B cell (primary cell): ENCODE data around the gene UNC5C. TPM values are rescaled to one million over a fixed set of nuclear protein-coding genes. Genes with fewer than 3 reads are reported as not detected.

Source experiments
- ATAC-seq: fragments of 200-7000 bp; cut with Tn5 transposase; one replicate; pipeline ENCODE4 v1.10.0; 2021; ENCODE audit warnings: low read depth, mild to moderate bottlenecking, moderate number of reproducible peaks, moderate library complexity
- CTCF ChIA-PET: fragments of 350-600 bp; sonication (Branson Sonifier 250); formaldehyde crosslinking; loops from one replicate; lab custom pipeline; 2021; ENCODE audit warnings: antibody characterized with exemption, inconsistent platforms; lab: Charles Lee
- POLR2A ChIA-PET: fragments of 350-600 bp; sonication (Branson Sonifier 250); formaldehyde crosslinking; loops from one replicate; lab custom pipeline; 2021; ENCODE audit warnings: antibody characterized with exemption; lab: Charles Lee
- DNase-seq: peaks from one replicate; pipeline ENCODE4 v3.0.0; 2013
- H2AFZ ChIP-seq: 2 replicates; pipeline ENCODE4 v1.6.1; 2012; ENCODE audit warnings: mild to moderate bottlenecking, low read depth, low read length; ENCODE audit not compliant: insufficient read depth, poor library complexity, severe bottlenecking
- H3K27ac ChIP-seq, 2 donors: 1 replicate in 1 of 2; 2 replicates in 1 of 2; pipeline ENCODE4 v1.5.1; 2012 to 2013; ENCODE audit warnings: low read length in 2 of 2, mild to moderate bottlenecking in 2 of 2, moderate library complexity in 1 of 2
- H3K27me3 ChIP-seq, 4 experiments: fragments of 200-600 bp in 1 of 4; sonication (generic) in 1 of 4; replicated peaks in 1 of 4; 1 replicate in 2 of 4; 2 replicates in 2 of 4; pipeline versions ENCODE4 v1.6.1 to v1.7.0; 2013 to 2016; ENCODE audit warnings: low read length in 3 of 4, mild to moderate bottlenecking in 2 of 4, mixed read lengths in 1 of 4, moderate library complexity in 1 of 4; ENCODE audit not compliant: insufficient read depth in 4 of 4, control insufficient read depth in 3 of 4; ENCODE audit errors: control extremely low read depth in 1 of 4
- H3K36me3 ChIP-seq, 2 experiments: replicated peaks in 1 of 2; 1 replicate in 1 of 2; 2 replicates in 1 of 2; pipeline versions ENCODE4 v1.6.1 to v1.7.1; 2013; ENCODE audit warnings: low read length in 1 of 2; ENCODE audit not compliant: insufficient read depth in 2 of 2, control insufficient read depth in 1 of 2; ENCODE audit errors: control extremely low read depth in 1 of 2, extremely low read depth in 1 of 2
- H3K4me1 ChIP-seq, 2 donors: fragments of 200-600 bp in 1 of 2; sonication (generic) in 1 of 2; 1 replicate in 1 of 2; 2 replicates in 1 of 2; pipeline versions ENCODE4 v1.5.1 to v1.6.1; 2013 to 2017; ENCODE audit warnings: low read length in 2 of 2; ENCODE audit not compliant: control insufficient read depth in 2 of 2, insufficient read depth in 2 of 2
- H3K4me2 ChIP-seq: replicated peaks from 2 replicates; pipeline ENCODE3; 2012; ENCODE audit warnings: mild to moderate bottlenecking, low read depth, low read length; ENCODE audit not compliant: poor library complexity, severe bottlenecking
- H3K4me3 ChIP-seq, 5 experiments: fragments of 200-600 bp in 1 of 5; sonication (generic) in 1 of 5; 1 replicate in 3 of 5; 2 replicates in 2 of 5; pipeline versions ENCODE4 v1.5.1 to v1.7.0; 2011 to 2016; ENCODE audit warnings: low read length in 4 of 5, mild to moderate bottlenecking in 4 of 5, low read depth in 2 of 5, control low read depth in 1 of 5, moderate library complexity in 1 of 5; ENCODE audit not compliant: insufficient read depth in 1 of 5; ENCODE audit errors: control extremely low read depth in 1 of 5, extremely low read depth in 1 of 5
- H3K79me2 ChIP-seq: fragments of 200-600 bp; sonication (generic); one replicate; pipeline ENCODE4 v1.6.0; 2016; ENCODE audit warnings: low read length; ENCODE audit not compliant: control insufficient read depth, insufficient read depth
- H3K9ac ChIP-seq: fragments of 200-600 bp; sonication (generic); 2 replicates; pipeline ENCODE4 v1.6.1; 2017; ENCODE audit warnings: mild to moderate bottlenecking, low read length, moderate library complexity
- H3K9me3 ChIP-seq, 3 donors: one replicate each; pipeline versions ENCODE4 v1.6.1 to v1.7.1; 2013; ENCODE audit warnings: low read length in 2 of 3; ENCODE audit not compliant: control insufficient read depth in 2 of 3, insufficient read depth in 1 of 3; ENCODE audit errors: control extremely low read depth in 1 of 3
- H4K20me1 ChIP-seq: 2 replicates; pipeline ENCODE4 v1.6.0; 2012; ENCODE audit warnings: mild to moderate bottlenecking, low read length; ENCODE audit not compliant: insufficient read depth, control insufficient read depth, poor library complexity, severe bottlenecking
- H3K27ac Mint-ChIP-seq: one replicate; pipeline ENCODE4 v1.8.0; 2021; ENCODE audit warnings: mixed read lengths
- H3K27me3 Mint-ChIP-seq: one replicate; pipeline ENCODE4 v1.8.0; 2021; ENCODE audit warnings: mixed read lengths
- H3K4me1 Mint-ChIP-seq: one replicate; pipeline ENCODE4 v1.8.0; 2021; ENCODE audit warnings: mixed read lengths
- H3K4me3 Mint-ChIP-seq: one replicate; pipeline ENCODE4 v1.8.0; 2021; ENCODE audit warnings: mixed read lengths
- H3K9me3 Mint-ChIP-seq: one replicate; pipeline ENCODE4 v1.8.0; 2022; ENCODE audit warnings: mixed read lengths; ENCODE audit not compliant: insufficient read depth
- CTCF ChIP-seq: fragments of 200-600 bp; IDR thresholded peaks from one replicate; pipeline ENCODE4 v1.8.0; 2022; ENCODE audit warnings: antibody characterized with exemption, mild to moderate bottlenecking
- EZH2 ChIP-seq: IDR thresholded peaks from 2 replicates; pipeline ENCODE4 v1.6.1; 2012; ENCODE audit warnings: borderline replicate concordance, low read depth, mild to moderate bottlenecking, moderate library complexity, low read length; ENCODE audit not compliant: insufficient read depth, poor library complexity, severe bottlenecking
- WGBS: methylation state at CpG from one replicate; pipeline ENCODE4 v1.1.5; 2013; ENCODE audit warnings: missing lambda C conversion rate; ENCODE audit not compliant: insufficient coverage; 5-methylcytosine and 5-hydroxymethylcytosine counted together
- intact Hi-C: fragments of 100-400 bp; cut with micrococcal nuclease; formaldehyde crosslinking; loops from one replicate; pipeline ENCODE4 v1.10.0; 2022
- polyA plus RNA-seq: library from polyadenylated mRNA; depleted of rRNA; stranded (reverse); fragments of >200 nt; gene quantifications from 2 replicates; pipeline ENCODE4 v1.2.3, GENCODE V29; 2012
- total RNA-seq, 2 donors: library from RNA; stranded (reverse); fragments of 120-200 nt in 1 of 2; gene quantifications; 1 replicate in 1 of 2; 2 replicates in 1 of 2; pipeline versions ENCODE4 v1.2.3 to v1.2.4, GENCODE V29; 2013 to 2022

UNC5C gene
- total and polyA plus RNA-seq, 2 donors (not counting 1 experiment from before 2014, with no cell fraction given), result not detected

- POLR2A ChIA-PET, result no interaction called here
- H4K20me1 ChIP-seq, result no peaks in the 10 kb centered on the region
- no peaks in the 10 kb centered on the region for H3K4me1 Mint-ChIP-seq
These were observed 391.2 kb downstream of the UNC5C start for GRCh38 chr4:95157596-95157995.

GRCh38 chr4:95156452-95156765, 392.4 kb downstream of the UNC5C start:
- Histone ChIP-seq H4K20me1 (no peaks in the 10 kb centered on the region), H3K27me3 (no peaks in the 10 kb centered on the region), H3K27ac (no peak overlapping the region), H3K4me2 (no peak overlapping the region), H2AFZ (no peak overlapping the region), H3K4me1 (no peaks in the 10 kb centered on the region), H3K36me3 (no peaks in the 10 kb centered on the region), H3K79me2 (no peaks in the 10 kb centered on the region), H3K9me3 (no peaks in the 10 kb centered on the region), H3K9ac (no peak overlapping the region), H3K4me3 (no peak overlapping the region)
- no peak for TF ChIP-seq EZH2
- TF ChIP-seq CTCF, result peak; percentile 4
- Mint-ChIP-seq H3K27ac (no peak overlapping the region), H3K4me1 (no peaks in the 10 kb centered on the region), H3K4me3 (no peak overlapping the region), H3K9me3 (no peaks in the 10 kb centered on the region), H3K27me3 (peaks cover 3% of the 10 kb centered on the region)
- WGBS, result no CpG with 5 or more reads among the region's 3 CpGs
- ChIA-PET CTCF (interaction anchor here (0.7 kb wide), 1 partner anchor 22 kb away, joined by 4 read pairs; no protein-coding TSS in a partner anchor), POLR2A (no interaction called here)
- intact Hi-C loops, result no loop called here
- no peak for ATAC-seq
- no peak for DNase-seq

More at GRCh38 chr4:95157596-95157995, 391.2 kb downstream of the UNC5C start:
- DNase-seq, result no peak
- H3K4me3 ChIP-seq, result no peak overlapping the region
- H3K4me1 ChIP-seq, result no peaks in the 10 kb centered on the region
- Mint-ChIP-seq H3K27ac (no peak overlapping the region), H3K27me3 (peaks cover 3% of the 10 kb centered on the region), H3K9me3 (no peaks in the 10 kb centered on the region), H3K4me3 (no peak overlapping the region)
- no peaks in the 10 kb centered on the region for H3K27me3 ChIP-seq
- H3K36me3 ChIP-seq, result no peaks in the 10 kb centered on the region
- H3K4me2 ChIP-seq, result no peak overlapping the region
- H3K9me3 ChIP-seq, result no peaks in the 10 kb centered on the region
- no peak overlapping the region for H3K9ac ChIP-seq
- no peak overlapping the region for H2AFZ ChIP-seq
- no peak overlapping the region for H3K27ac ChIP-seq
- ATAC-seq, result no peak
- TF ChIP-seq CTCF, result no peak
- CTCF ChIA-PET, result no interaction called here
- intact Hi-C loops, result no loop called here
- no peaks in the 10 kb centered on the region for H3K79me2 ChIP-seq
